HG03108 (cell line): ENCODE data around the gene FAM240A.

Experiments
- ATAC-seq: cut with Tn5 transposase; IDR thresholded peaks from one replicate; pipeline ENCODE4 v1.9.1; 2021; ENCODE audit warnings: moderate library complexity; ENCODE audit not compliant: unreplicated experiment

FAM240A gene

DNA sequence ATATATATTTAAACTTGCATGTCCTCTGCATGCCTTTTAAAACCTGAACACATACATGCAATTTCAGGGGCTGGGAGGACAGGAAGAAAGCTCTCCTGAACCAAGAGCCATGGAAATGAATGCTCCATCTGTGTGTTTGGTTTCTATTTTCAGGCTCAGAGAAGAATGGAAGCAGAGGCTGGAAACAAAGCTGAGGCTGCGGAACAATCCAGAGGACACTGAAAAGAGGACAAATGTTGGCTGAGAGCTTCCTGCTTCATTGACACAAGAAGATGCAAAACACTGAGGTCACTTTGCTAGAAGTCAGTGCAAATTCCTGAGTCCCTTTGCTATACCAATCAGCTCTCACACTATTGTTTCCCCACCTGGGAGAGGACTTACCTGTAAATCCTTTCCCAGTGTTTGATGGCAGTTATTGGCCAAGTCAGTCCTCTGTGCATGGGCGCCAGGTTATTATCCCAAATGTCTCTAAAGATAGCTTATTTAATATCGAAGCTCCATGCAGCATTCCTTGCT, 12.7 kb downstream of the FAM240A start:
- no peak for ATAC-seq

DNA sequence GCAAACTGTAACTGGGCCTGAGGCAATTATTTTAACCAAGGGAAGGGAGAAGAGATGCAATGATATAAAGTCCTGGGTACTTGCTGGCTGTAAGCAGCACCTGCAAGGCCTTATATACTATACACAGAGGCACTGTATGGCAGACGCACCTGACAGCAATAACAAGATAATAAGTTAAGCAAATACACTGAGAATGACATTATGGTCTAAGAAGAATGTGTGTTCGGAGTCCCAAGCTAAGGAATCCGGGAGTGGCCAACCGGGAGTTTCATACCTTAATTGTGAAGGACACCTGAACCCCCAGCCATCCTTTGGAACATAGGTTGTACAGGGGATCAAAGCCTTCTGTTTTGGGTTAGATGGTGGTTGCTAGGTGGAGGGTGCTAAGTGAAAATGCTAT, 13.7 kb downstream of the FAM240A start:
- ATAC-seq = no peak

DNA sequence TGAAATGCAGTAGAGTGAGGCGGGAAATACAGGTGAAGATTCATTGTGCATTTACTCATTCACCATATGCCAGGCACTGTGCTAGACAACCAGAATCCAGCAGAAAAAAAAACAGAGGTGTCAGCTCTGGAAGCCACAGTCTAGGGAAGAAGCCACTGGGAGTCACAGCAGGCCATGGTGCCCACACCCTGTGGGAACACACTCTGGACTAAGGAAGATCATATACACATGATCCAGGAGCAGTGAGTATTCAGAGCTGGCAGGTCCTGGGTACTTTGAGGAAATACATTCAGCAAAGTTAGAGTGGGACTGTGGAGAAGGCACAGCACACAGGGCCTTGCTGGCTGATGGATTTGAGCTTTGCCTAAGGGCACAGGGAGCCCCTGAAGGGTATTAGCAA, 14.8 kb downstream of the FAM240A start:
- no peak for ATAC-seq

DNA sequence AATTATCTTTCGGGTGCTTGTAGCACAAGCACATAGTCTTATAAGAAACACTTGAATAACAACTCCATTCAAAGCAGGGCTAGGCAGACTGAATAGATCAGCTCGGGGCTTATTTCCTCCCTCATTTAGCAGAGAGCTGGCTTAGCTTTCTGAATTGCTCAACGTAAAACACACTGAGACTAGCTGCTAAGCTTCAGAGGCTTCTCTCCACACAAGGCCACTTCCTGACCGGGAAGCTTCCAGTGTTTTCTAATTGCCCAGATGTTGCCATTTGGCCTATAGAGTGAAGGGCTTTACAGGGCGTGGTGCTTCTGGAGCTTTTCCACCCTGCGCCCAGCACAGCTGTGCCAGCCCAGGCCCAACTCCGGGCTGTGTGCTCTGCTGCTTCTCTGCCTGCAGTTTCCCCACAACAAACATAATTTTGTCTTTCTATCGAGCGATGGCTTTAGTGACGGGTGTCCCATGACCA, 16.6 kb downstream of the FAM240A start:
- no peak for ATAC-seq

DNA sequence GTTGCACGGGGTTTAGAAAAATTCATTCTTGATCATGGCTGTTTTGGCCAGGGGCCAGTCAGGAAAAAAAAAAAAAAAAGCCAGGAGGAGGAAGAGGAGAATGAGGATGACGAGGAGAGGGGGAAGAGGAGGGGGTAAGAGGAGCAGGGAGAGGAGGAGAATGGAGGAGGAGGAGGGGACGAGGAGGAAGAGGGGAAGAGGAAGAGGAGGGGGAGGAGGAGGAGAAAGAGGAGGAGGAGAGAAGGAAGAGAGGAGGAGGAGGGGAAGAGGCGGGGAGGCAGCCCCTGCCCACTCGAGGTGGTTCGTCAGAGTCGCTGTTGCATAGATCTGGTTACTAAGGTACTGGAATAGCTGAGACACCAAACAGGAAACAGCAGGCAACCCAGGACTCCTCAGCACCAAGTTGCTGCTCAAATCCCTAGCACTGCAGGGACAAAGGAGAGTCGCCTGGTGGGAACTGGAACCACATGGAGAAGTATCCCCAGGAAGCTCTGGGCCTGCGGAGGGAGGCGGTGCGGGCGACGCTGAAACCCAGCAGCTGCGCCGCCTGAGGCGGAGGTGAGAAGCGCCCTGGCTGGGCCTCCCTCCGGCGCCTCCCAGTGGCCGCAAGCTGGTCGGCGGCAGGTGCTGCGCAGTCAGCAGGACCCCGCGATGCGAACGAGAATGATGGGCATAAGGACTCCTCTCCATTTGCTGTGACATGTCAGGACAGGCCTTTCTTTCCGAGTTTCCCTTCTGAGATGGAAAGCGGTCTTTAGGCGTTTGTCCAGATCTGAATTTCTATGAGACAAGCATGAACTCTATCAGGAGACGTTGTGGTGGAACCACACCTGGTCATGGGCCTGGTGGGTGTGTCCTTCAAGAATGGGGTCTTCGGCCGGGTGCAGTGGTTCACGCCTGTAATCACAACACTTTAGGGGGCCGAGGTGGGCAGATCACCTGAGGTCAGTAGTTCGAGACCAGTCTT, 17.5 kb downstream of the FAM240A start:
- peak; percentile 89 for ATAC-seq

DNA sequence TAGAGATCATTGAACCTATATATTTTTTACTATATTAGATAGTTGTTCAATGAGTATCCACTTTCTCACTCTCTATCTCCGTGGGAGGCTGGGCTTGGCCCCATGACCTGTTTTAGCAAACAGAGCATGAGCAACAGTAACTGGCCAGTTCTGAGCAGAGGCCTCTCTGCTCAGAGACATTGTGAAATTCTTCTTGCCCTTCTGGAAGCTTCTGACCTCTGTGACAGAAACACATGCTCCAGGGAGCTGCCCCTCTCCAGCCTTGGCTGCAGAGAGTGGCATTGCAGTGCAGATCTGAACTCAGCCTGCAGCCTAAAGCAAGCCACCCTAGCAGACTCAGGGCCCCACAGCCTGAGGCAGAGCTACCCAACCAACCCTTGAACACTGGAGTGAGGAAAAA, 20.5 kb downstream of the FAM240A start:
- ATAC-seq = no peak

DNA sequence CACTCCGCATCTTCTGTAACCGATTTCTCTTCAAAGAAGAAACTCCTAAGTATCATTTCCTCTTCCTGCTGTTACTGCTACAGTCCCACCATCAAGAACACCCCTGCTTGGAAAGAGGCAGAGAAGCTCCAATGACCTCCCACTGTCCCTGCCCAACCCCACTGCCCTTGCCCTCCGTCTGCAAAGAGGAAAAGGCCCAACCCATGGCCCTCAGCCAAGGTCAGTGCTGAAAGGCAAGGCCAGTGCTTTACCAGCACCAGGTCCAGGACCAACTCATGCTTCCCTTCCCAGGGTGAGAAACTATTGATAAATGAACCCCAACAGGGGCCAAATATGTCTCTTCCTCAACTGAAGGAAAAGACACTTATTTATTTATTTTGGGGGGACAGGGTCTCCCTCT, 22.5 kb downstream of the FAM240A start:
- no peak for ATAC-seq

DNA sequence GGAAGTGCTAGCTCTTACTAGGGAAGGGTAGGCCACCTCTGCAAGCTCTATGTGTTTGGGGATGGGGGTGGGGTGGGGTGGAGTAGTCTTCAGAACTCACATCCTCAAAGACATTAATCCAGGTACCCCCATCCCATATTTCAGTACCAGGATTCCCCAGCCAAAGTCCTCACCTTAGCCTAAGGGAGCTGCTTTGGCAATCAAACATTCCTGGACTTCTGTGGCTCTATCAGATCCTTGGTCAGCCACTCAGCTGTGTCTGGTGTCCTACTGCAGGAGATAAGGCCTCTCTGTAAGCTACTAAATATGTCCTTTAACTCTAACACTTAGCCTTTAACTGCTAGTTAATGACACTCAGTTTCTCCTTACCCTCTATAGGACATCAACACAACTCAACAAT, 26.9 kb downstream of the FAM240A start:
- ATAC-seq = no peak

DNA sequence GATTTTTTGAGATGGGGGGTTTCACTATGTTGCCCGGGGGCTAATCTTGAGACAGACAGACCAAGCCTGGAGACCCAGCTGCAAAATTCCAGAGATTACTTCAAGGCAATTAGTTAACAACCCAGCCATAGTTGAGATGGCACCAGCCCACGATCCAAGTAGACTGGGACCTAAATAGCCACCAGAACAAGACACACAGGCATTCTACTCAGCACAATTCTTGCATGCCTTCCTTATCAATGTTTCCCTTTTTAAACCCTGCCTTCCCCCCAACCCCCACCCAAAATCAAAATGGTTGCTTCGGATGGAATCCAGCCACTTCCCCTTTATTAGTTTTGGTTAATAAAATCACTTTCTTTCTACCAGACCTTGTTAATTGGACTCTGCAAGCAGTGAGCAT, 28.6 kb downstream of the FAM240A start:
- no peak for ATAC-seq

DNA sequence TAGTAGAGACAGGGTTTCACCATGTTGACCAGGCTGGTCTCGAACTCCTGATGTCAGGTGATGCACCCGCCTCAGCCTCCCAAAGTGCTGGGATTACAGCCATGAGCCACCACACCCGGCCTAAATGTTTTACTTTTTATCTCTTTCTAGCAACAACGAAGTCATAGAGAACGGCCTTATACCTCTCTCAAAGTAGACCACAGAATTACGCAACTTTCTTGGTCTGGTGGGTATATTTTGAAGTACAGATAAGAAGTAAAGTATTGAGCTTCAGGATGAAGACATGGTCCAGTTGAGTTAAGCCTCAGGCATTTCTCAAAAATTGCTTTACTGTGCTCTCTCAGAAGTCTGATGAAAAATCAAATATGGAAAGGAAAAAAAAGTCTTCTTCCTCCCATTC, 30.6 kb downstream of the FAM240A start:
- ATAC-seq = no peak

DNA sequence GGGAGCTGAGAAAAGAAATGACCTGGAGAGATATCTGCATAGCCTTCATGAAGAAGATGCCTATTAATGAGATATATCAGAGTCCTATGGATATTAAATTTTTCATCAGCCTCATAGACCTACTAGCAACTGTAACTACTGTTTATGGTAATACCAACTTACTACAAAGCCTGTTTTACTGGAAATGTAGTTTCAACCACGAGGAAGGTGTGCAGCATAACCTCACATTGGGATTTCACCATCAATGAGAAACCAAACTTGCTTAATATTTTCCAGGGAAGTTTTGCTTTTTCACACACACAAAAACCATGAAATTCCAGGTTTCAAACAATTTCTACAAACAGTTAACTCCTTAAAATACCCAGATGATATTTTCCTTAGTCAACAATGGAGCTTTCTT, 31.4 kb downstream of the FAM240A start:
- no peak for ATAC-seq

DNA sequence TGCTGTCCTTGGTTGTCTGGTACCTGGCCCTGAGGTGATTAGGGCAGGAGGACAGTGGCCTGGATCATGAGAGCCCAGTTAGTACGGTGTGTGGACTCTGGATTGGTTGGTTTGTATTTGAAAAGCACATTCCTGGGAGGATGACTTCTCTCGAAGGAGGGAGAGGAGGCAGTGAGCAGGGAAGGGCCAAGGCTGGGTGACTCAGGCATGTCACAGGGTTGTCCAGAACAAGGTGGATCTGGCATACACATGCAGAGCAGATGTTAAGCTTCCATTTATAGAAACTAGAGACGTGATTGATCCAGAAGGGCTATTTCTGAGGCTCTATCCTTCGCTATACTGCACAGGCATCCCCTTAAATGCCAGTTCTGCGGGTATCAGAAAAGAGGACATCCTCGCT, 34.4 kb downstream of the FAM240A start:
- no peak for ATAC-seq

DNA sequence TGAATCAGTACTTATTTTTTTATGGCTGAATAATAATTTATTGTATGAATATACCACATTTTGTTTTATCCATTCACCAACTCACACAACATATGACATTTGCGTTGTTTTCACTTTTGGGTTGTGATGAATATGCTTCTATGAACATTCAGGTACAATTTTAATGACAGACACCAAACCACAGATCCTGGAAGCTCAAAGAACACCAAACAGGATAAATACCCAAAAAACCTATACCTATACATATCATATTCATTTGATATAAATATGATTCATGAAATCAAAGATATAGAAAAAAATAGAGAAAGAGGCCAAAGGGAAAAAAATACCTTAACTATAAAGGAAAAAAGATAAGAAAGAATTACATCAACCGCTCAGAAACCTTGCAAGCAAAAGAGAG, 35.8 kb downstream of the FAM240A start:
- no peak for ATAC-seq

DNA sequence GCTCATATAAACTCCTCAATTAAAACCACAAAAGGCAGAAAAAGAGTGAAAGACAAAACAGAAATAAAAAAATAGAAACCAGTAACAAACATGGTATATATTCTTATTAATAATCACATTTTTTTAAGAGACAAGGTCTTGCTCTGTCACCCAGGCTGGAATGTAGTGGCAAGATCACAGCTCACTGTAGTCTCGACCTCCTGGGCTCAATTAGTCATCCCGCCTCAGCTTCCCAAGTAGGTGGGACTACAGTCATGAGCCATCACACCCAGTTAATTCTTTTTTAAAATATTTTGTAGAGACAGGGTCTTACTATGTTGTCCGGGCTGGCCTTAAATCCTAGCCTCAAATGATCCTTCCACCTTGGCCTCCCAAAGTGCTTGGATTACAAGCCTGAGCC, 37.1 kb downstream of the FAM240A start:
- no peak for ATAC-seq

DNA sequence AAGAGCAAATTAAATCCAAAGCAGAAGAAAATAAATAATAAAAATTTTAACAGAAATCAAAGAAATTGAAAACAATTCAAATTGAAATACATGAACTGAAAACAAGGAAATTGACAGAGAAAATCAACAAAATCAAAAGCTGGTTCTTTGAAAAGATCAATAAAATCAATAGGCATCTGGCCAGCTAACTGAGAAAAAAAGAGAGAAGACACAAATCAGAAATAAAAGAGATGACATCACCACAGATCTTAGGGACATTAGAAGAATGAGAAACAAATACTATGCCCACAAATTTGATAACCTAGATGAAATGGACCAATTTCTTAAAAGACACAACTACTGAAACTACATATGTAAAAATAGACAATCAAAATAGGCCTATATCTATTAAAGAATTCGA, 38.8 kb downstream of the FAM240A start:
- no peak for ATAC-seq

DNA sequence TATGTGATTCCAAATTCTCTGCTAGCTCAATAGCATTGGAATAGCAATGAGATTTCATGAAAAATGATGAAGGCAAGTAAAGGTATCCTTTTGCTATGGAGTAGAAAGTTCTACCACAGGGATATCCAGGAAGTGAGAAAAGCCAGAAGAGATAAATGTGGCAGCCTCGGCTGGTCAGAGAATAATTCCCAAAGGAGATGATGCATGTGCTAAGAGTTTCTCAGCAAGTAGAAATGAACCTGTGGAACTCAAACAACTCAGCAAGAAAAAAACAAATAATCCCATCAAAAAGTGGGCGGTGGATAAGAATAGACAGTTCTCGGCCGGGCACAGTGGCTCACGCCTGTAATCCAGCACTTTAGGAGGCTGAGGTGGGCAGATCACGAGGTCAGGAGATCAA, 42.9 kb downstream of the FAM240A start:
- no peak for ATAC-seq

DNA sequence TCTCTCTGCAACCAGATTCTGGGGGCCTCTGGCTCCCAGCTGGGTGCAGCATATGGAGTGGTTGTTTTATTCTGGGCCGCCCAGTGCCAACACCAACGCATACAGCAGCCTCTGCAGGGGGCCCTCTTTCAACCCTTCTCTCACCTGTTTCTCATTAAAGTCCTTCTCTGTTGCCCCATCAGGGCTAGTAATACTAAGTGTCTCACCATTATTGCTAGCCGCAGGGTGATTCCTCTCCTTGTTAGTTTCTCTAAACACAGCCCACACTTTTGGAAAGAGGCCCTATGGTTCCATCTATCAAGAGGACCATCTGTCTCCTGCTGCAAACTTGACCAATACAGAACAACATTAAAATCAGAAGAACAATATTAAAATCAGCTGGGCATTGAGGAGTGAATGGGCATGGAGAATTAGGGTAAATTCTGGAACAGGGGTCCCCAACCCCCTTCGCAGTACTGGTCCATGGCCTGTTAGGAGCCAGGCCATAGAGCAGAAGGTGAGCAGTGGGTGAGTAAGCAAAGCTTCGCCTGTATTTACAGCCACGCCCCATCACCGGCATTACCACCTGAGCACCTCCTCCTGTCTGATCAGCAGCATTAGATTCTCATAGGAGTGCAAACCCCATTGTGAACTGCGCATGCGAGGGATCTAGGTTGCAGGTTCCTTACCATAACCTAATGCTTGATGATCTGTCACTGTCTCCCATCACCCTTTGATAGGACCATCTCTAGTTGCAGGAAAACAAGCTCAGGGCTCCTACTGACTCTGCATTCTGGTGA, 44.6 kb downstream of the FAM240A start:
- no peak for ATAC-seq

DNA sequence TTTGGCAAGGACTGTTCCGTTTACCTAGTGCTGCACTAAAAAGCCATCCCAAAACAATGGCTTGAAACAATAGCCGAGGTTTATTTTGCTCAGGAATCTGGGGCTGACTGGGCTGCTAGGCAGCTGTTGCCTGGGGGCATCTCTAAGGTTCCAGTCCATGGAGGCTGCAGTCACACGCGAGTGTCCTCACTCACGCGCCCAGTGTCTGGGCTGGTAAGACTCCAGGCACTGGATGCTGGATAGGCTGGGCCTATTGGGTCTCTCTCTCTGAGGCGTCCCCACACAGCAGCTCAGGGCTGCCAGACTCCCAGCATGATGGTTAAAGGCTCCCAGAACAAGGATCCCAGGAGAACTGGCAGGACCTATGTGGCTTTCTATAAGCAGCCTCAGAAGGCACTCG, 47.0 kb downstream of the FAM240A start:
- no peak for ATAC-seq

DNA sequence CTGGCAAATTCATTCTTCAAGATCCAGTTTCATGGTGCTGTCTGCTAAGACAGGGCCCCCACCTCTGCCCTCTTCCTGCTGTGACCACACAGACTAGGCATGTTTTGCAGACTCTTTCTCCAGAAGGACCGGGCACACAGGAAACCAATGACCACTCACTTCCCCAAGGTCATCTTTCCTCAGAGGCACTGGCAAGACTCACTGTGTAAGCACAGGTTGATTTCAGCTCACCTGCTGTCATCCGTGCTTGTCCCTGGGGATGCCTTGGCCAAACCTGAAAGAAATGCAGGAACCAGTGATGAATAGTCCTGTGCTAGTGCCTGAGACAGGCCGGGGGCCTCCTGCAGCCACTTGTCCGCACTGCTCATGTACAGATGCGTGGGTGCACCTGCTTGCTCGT, 47.7 kb downstream of the FAM240A start:
- ATAC-seq = no peak

DNA sequence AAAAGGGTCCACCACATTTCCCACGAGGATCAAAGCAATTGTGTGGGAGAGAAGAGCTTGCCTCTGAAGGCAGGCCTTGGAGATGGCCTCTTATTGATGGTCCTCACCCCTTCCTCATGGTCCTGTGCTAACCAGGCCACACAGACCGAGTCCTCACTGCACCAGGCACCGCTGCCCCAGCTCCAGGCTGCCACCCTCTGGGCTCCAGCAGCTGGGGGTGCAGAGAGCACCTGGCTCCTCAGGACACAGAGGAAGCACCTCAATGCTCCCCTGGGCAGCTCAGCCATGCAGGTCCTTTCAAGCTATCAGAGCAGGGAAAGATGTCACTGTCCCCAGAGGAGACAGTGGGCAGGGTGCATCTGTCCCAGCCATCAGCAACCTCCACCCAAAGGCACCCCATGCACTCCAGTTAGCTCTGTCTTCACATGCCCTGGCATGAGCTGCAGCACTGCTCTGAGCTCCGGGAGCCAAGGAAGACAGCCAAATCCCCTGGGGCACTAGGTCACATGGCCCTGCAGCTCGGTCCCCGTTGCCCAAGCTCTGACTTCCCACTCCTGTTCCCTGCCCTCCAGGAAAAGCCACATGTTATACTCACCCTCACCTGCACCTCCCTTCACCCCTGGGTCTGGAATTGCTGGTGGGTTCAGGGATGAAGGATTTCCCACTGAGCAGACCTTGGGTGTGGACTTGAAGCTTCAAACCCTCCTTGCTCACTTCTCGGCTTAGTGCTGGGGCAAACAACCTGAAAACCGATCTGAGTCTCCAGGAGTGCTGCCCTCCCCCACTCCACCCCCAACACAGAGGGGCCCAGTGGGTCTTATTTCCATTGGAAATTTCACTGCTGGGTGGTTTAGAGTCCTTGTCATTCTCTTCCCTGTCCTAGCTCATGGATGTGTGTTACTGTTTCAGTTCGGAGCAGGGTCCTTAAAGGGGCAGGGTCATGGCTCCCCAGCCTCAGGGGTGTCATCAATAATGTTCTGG, 48.5 kb downstream of the FAM240A start:
- ATAC-seq = no peak
